NCI-H2196 treated with DMSO at 0.1 percent for 48 hours (cell line): ENCODE data around the gene RCCD1.
A peak's percentile ranks its signal among the peaks of the same experiment; 100 is the strongest.

Experiments
- DNase-seq: peaks from one replicate; lab custom pipeline; 2025; ENCODE audit not compliant: unreplicated experiment; lab: John Stamatoyannopoulos, UW

Gene RCCD1

DNA sequence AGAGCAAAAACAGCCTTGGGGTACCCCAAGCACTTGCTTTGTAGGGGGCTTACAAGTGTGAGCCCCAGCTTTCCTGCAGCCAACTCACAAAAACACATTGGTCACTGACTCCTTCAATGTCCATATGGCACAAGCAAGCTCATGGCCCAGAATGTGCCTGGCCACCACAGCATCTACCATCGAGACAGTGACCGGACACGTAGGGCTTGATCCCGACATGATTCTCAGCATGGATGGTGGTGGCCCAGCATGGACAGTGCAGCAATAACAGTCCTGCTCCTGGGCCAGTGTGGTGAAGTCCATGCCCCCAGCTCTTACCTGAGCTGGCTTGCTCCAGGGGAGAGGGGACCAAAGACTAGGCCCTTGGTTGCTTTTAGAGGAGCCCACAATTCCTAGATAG, 13.6 kb upstream of the RCCD1 start:
- no peak for DNase-seq

DNA sequence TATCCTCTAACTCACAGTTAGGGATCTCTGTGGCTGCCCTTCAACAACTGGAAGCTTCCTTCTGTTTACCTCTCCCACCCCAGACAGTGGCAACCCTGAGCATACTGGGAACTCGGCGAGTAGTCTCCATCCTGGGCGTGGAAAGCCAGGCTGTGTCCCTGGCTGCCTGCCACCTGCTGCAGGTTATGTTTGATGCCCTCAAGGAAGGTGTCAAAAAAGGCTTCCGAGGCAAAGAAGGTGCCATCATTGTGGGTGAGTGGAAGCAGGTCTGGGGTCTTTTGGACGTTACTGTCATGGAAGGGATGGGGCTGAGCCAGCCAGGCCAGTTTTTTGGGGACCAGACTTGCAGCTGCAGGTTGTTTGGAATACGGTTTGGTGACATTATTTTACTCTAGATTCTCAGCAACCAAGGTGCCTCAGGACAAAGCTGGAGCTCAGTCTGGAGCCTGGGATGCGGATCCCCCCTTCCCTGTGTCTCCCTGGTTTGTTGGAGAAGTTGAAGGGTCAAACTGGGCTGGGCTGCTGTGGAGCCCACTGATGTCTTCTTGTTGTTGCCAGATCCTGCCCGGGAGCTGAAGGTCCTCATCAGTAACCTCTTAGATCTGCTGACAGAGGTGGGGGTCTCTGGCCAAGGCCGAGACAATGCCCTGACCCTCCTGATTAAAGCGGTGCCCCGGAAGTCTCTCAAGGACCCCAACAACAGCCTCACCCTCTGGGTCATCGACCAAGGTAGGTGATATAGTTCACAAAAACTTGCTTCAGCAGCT, 12.1 kb upstream of the RCCD1 start:
- DNase-seq = no peak

DNA sequence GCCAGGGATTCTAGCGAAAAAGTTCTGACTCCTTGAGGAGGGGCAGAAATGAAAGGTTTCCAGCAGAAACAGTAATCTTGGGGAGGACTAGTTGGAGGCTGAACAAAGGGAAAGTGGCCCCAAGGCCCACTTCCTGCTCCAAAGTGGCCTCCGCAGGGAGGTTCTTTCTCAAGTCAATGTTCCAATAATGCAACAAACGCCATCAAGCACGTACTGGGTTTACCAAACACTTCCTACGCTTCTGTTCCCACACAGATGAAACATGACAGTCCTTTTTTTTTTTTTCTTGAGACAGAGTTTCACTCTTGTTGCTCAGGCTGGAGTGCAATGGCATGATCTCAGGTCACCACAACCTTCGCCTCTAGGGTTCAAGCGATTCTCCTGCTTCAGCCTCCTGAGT, 9.6 kb upstream of the RCCD1 start:
- DNase-seq = no peak

DNA sequence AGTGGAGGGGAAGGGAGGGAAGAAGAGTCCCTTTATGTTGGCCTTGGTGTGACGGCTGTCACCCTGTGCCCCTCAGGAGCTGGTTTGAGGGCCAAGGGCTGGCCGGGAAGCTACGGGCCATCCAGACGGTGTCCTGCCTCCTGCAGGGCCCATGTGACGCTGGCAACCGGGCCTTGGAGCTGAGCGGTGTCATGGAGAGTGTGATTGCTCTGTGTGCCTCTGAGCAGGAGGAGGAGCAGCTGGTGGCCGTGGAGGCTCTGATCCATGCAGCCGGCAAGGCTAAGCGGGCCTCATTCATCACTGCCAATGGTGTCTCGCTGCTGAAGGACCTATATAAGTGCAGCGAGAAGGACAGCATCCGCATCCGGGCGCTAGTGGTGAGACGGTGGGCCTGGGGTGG, 8.1 kb upstream of the RCCD1 start:
- DNase-seq = no peak

DNA sequence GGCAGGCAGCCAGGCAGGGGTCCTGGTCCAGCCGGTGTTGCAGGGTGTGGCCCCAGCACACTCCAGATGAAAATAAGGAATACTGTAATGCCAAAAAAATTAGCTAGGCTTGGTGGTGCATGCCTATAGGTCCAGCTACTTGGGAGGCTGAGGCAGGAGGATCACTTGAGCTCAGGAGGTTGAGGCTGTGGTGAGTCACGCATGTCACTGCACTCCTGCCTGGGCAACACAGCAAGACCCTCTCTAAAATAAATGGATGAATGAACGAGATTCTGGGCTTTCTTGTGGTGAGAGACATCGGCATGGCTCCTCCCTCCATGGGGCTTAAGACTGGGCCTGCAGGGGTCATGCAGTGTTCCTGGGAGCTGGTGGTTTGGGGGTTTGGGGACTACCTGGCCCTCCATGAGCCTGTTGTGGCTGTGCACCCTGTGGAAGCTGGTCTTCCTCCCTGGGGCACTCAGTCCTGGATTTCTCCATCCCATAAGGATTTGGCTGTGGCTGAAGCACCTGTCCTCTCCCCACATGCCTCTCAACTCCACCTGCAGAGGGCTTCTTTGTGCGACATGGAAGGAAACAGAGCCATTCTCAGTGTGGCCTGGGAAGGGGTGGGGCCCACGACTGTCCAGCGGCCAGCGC, 7.6 kb upstream of the RCCD1 start:
- DNase-seq = no peak

DNA sequence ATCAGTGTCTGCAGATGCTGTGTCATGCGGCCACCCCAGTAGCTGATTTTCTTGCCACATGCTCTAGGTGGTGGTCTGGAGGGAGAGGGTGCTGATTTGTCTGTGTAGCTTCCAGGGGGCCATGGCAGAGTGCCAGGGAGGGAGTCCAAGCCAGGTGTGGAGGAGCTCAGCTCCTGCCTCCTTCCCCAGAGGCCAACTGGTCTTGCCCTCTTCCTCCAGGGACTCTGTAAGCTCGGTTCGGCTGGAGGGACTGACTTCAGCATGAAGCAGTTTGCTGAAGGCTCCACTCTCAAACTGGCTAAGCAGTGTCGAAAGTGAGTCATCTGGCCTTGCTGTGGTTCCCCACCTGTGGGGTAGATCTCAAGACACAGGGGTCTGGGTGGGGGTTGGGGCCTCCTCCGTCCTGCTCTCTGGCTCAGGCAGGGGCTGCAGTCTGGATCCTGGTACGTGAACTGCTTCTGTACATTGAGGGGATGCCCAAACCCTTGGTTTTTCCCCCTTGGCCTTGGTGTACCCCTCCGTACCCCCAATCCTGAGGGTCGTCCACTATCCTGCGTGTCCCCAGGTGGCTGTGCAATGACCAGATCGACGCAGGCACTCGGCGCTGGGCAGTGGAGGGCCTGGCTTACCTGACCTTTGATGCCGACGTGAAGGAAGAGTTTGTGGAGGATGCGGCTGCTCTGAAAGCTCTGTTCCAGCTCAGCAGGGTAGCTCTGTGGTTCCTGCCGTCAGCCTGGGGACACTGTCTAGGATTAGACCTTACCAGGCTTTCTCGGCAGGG, 6.9 kb upstream of the RCCD1 start:
- DNase-seq = no peak

DNA sequence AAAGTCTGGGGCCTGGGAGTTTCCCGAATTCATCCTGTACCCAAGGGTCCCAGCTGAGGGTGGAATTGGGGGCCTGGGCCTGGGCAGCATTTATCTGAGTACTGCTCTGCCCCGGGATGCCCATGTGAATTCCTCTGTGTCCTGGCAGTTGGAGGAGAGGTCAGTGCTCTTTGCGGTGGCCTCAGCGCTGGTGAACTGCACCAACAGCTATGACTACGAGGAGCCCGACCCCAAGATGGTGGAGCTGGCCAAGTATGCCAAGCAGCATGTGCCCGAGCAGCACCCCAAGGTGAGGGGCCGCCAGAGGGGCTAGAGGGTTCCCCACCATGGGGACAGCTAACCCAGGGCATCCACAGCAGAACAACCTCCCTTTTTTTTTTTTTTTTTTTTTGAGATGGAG, 6.2 kb upstream of the RCCD1 start:
- DNase-seq = no peak

DNA sequence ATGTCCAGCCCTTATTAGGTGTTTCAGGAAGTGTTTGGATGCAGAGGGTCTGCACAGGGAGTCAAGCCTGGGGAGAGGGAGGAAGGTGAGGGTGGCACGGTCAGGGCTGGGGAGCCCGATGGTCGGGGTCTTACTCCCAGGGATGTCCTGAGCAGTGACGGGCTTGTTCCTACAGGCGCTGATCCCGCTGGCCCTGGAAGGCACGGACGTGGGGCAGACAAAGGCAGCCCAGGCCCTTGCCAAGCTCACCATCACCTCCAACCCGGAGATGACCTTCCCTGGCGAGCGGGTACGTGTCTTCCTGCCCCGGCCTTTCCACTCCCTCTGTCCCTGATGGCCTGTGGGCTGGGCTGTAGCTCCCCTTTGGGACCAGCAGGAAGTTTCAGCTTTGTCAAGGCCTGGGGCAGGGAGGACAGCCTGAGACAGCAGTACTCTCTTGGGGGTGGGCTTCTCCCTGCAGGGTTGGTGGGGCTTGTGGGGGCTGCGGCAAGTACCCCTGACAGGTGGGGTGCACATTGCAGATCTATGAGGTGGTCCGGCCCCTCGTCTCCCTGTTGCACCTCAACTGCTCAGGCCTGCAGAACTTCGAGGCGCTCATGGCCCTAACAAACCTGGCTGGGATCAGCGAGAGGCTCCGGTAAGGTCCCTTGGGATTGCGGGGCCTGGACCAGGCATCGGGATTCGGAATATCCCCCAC, 4.6 kb upstream of the RCCD1 start:
- DNase-seq = no peak

DNA sequence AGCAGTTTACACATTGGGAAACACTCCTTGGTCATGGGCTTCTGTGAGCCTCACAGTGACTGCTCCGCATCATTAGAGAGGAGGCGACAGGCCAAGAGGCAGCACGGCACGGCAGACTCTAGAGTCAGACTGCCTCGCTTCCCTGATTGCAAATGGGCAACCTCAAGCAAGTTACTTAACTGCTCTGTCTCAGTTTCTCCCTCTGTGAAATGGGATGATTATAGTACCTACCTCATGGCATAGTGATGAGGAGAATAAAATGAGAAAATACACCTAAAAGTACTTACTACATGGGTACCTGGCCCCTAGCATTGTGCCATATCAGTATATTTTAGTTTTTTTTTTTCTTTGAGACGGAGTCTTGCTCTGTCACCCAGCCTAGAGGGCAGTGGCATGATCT, 4.0 kb upstream of the RCCD1 start:
- no peak for DNase-seq

DNA sequence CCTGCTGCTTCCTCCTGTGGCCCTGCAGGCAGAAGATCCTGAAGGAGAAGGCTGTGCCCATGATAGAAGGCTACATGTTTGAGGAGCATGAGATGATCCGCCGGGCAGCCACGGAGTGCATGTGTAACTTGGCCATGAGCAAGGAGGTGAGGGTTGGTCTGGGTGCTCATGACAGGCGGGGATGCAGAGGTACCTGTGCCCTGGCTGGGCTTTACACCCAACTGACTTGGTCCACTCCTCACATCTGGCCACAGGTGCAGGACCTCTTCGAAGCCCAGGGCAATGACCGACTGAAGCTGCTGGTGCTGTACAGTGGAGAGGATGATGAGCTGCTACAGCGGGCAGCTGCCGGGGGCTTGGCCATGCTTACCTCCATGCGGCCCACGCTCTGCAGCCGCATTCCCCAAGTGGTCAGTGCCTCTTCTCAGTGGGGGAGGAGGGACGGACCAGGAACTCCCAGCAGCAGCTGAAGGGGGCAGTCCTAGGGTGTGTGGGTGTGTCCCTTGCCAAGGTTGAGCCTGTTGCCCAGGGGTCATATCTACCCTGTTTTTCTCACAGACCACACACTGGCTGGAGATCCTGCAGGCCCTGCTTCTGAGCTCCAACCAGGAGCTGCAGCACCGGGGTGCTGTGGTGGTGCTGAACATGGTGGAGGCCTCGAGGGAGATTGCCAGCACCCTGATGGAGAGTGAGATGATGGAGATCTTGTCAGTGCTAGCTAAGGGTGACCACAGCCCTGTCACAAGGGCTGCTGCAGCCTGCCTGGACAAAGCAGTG, 1.6 kb upstream of the RCCD1 start:
- DNase-seq = no peak

DNA sequence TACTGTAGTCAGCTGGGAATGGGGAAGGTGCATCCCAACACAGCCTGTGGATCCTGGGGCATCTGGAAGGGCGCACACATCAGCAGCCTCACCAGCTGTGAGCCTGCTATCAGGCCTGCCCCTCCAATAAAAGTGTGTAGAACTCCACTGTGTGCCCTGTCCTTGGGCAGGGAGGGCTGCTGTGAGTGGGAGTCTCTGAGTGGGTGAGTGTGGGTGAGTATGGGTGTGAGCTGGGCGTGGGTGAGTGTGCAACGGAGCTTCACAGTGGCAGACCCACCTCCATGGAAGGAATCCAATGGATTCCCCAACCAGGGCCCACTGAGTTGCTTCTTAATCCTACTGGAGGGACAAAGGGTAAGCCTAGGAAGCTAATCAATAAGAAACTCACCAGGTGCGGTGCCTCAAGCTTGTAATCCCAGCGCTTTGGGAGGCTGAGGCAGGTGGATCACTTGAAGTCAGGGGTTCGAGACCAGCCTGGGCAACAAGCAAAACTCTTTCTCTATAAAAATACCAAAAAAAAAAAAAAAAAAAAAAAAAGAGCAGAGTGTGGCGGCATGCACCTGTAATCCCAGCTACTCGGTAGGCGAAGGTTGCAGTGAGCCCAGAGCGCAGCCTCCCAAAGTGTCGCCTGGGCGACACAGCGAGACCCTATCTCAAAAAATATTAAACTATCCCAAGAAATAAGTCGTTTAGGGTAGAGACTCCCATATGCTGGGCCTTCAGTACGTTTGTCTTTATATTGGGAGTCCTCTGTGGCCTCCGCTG, 555 bp upstream of the RCCD1 start:
- no peak for DNase-seq

DNA sequence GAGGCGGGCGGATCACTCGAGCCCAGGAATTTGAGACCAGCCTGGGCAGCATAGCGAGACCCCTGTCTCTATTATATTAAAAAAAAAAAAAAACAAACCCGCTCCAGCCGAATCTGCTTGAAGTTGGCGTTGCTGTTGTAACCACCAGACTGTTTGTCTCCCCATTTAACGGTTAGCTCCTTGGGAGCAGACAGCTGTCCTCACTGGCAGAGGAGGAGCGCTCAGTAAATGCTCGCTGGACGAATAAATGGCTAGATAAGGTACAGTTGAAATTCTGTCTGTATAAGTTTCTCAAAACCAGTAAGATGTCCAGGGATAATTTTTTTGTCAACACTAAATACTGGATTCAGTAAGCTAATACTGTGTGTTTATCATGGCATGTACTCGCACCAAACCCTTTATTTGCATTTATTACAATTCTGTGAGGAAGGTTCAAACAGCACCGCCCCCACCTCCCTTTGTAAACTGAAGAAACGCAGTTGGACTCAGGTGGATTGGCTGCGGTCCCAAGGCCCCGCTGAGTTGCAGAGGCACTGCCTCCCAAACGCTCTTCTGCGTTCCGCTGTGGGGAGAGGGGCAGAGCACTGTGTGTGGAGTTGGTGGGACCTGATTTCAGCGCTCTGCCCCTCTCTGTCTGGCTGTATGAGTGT, 1.1 kb downstream of the RCCD1 start:
- no peak for DNase-seq

DNA sequence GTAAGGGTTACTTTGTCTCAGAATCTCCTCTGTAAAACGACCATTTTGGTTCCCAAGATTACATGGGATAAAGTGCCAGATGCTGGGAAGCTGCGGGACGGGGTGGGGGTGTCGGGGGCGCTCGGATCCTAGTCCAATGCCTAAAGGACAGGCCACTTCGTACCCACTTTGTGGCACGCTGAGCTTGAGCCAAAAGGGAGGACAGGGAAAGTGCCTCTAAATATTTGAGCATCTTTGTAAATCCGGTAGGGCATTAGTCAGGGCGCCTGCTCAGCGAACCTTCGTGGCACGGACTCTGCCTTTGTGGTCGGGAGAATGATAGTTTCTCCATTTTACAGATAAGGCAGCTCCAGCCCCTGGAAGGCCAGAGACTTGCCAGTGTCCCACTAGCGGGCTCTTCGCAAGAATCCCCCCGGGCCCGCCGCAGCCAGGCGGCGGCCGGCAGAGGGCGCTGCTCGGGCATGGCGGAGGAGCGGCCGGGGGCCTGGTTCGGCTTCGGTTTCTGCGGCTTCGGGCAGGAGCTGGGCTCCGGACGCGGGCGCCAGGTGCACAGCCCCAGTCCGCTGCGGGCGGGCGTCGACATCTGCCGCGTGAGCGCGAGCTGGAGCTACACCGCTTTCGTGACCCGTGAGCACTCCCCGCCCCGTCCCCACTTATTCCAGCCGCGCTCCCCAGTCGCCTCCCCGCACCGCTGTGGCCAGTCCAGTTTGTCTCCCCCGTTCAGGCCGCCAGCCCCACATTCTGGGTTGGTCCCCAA, 1.8 kb downstream of the RCCD1 start:
- DNase-seq = peak; percentile 33

DNA sequence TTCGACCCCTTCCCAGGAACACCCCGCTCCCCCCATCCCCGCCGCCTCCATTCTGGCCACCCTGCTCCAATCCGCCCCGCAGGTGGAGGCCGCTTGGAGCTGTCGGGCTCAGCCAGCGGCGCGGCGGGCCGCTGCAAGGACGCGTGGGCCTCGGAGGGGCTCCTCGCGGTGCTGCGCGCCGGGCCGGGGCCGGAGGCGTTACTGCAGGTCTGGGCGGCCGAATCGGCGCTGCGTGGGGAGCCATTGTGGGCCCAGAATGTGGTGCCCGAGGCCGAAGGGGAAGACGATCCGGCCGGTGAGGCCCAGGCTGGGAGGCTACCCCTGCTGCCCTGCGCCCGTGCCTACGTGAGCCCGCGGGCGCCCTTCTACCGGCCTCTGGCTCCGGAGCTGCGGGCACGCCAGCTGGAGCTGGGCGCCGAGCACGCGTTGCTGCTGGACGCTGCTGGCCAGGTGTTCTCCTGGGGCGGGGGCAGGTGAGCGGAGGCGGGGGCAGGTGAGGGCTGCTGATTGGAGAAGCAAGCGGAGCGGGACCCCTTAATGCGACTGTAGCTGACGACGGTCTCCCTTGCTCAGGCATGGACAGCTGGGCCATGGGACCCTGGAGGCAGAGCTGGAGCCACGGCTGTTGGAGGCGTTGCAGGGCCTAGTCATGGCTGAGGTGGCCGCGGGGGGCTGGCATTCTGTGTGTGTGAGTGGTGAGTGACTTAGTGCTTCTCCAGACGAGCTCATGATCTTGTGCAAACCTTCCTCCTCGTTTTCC, 2.5 kb downstream of the RCCD1 start:
- no peak for DNase-seq

DNA sequence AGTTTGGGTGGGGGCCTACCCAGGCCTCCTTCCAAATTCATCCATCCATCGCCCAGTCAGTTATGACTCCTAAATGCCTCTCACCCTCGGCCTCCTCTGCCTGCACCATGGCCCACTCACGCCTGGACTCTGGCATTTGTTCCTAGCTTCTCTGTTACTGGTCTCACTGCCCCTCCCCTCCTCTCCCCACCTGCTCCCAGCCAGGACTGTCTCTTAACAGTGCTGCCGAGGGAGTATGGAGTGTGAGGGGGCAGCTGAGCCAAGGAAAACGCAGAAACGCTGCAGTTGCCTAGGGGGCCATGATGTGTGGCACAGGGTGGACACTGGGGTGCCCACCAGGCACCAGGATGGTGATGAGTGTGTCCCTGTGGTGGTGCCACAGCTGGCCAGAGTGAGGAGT, 3.1 kb downstream of the RCCD1 start:
- no peak for DNase-seq

DNA sequence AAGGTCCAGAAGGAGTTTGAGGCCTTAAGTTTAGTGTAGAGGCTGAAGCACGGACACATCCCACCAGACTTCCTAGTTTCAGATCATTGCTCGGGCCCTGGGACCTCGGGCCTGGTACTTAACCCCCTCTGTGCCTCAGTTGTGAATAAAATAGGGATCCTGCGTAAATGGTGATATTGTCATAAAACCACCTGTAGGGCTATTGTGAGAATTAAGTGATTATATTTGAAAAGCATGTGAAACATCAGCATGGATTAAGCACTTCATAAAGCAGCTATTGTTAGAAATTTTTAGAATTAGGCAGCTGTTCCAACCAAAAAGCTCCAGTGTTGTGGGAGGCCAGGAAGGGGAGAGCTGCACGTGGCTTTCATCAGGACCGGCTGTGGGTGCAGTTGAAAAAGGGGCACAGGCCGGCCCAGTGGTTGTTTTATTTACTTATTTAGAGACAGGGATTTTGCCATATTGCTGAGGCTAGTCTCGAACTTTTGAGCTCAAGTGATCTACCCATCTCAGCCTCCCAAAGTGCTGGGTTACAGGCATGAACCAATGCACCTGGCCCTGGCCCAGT, 4.4 kb downstream of the RCCD1 start:
- no peak for DNase-seq

DNA sequence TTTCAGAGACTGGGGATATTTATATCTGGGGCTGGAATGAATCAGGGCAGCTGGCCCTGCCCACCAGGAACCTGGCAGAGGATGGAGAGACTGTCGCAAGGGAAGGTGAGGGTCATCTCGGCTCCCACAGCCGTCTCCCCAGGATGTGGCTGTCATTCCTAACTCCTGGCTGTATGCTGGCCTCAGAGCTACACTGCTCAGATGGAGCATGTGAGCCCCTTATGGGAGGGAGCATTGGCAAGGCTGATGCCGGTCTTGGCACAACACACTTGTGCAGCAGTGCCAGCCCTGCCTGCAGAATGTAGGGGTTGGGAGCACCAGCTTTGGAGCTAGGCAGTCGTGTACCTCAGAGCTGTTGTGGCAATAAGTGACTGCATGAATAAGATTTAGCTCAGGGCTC, 5.2 kb downstream of the RCCD1 start:
- no peak for DNase-seq
